GM18868 (cell line): ENCODE data around the gene ADGRA1.
"Not testable (repeated sequence)": the region's sequence is repeated elsewhere in the genome, so short reads cannot be mapped to it uniquely, and the experiment has no call there.

ENCODE experiments used
- ATAC-seq: cut with Tn5 transposase; IDR thresholded peaks from one replicate; pipeline ENCODE4 v1.9.1; 2021; ENCODE audit warnings: mild to moderate bottlenecking, moderate library complexity; ENCODE audit not compliant: unreplicated experiment

Gene ADGRA1

GRCh38 chr10:133126431-133127290, 38.9 kb downstream of the ADGRA1 start:
- ATAC-seq: no peak

DNA sequence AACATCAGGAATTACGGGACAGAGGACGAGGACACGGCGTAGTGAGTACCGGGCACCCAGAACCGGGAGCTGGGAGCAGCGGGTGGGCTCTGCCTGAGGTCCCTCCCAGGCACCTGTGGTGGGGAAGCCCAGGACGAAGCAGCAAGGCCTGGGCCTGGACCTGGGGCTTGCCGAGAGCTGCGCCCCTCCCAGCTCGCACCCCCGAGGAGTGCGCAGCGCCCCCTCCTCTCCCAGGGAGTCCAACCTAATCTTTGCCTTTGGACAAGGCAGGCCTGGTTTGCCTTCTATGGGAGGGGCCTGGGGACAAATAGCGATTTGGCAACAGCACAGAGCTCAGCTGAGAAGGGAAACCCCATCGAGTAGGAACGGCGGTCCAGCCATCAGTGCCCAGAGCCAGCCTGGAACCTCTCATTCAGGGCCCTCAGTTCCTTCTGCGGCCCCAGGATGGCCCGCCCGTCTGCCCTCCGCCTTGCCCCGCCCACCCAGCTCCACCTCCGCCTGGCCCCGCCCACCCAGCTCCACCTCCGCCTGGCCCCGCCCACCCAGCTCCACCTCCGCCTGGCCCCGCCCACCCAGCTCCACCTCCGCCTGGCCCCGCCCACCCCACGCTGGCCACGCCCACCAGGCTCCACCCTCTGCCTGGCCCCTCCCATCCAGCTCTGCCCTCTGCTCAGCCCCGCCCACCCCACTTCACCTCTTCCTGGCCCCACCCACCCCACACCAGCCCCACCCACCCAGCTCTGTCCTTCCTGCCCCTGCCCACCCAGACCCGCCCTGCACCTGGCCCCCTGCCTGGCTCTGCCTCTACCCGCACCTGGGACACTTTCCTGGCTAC, 39.8 kb downstream of the ADGRA1 start:
- ATAC-seq: no peak

- no peak for ATAC-seq
These were observed 40.7 kb downstream of the ADGRA1 start for GRCh38 chr10:133128126-133129070.

DNA sequence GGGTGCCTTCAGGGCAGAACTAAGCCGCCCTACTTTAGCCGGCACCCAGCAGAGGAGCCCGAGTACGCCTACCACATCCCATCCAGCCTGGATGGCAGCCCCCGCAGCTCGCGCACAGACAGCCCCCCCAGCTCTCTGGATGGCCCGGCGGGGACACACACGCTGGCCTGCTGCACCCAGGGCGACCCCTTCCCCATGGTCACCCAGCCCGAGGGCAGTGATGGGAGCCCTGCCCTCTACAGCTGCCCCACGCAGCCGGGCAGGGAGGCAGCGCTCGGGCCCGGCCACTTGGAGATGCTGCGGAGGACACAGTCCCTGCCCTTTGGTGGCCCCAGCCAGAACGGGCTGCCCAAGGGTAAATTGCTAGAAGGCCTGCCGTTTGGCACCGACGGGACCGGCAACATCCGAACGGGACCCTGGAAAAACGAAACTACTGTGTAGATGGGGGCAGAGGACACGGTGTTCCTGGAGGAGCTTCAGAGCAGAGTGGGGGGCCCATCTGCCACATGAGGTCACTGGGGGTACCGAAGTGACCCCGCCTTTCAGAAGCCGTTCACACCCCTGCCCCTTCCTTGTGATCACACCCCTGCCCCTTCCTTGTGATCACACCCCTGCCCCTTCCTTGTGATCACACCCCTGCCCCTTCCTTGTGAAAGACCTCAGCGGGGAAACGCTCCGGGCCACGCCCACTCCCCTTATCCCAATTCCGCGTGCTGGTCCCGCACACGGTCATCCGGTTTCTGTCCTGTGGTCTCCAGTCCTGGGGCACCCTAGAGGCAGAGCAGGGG, 41.5 kb downstream of the ADGRA1 start:
- ATAC-seq: no peak

GRCh38 chr10:133129859-133130495, 42.3 kb downstream of the ADGRA1 start:
- ATAC-seq: no peak

GRCh38 chr10:133130602-133131001, 42.9 kb downstream of the ADGRA1 start:
- no peak for ATAC-seq

GRCh38 chr10:133131053-133131452, 43.3 kb downstream of the ADGRA1 start:
- no peak for ATAC-seq

- ATAC-seq: no peak
These were observed 44.2 kb downstream of the ADGRA1 start for GRCh38 chr10:133131734-133132472.

DNA sequence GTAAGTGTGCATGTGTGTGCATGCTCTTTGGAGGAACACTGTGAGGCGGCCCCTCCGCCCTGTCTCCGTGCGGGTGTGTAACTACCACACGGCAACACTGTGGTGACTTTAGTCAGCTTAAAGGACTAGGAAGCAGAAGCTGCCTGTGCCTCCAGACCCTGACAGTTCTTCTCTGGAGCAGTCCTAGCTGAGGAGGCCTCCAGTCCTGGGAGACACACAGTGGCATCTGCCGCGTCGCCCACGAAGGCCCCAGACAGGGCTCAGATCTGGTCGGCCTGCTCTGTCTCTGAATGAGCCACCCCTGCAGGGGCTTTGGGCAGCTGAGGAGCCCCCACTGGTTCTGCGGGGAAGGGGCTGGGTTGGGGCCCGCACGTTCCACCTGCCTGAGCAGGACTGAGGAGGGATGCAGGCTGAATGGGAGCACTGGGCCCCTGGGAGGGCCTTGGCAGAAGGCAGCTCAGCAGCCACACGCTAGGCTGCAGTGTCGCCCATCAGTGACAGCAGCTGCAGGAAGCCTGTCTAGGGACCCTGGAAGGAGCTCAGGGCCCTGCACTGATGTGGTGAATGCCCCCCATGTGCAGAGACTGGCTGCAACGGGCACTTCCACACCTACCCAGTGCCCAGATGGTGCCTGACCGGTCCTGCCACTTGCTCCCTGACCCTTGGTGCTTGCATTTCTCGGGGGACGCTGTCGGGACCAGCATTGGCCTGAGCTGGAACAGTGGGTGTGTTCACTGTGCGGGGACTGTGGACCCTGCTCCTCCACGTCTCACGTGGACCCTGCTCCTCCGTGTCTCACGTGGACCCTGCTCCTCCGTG, 45.0 kb downstream of the ADGRA1 start:
- ATAC-seq: no peak

DNA sequence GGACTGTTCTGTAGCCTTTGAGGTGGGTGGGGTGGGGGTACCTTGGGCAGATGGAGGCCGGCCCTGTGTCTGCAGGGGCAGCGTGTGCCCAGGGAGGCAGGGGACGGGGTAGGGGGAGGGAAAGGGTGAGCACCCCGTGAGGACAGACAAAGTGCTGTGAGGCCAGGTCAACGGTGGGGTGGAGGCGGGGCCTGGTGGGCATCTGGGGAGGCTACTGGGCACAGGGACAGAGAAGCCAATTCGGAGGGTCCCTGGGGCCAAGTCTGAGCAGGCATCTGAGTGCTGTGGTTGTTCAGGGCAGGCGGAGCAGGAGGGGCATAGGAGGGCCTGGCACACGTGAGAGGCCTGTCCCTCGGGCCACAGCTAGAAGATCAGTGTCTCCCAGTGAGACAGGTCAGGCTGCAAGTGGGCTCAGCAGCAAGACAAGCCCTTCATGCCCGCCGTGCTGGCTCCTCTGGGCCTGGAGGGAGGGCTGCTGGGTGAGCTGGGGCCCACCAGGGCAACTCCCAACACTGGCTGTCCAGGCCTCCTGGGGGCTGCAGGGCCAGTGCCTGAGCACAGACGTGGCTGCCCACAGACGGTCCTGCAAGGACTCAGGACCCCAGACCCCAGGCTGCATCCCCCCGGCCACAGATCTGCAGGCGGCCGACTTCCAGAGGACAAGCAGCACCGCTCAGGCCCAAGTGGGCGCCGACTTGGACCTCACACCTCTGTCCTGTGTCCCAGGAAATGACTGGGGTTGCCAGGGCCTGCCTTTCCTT, 45.9 kb downstream of the ADGRA1 start:
- ATAC-seq: no peak

GRCh38 chr10:133134411-133135115, 46.8 kb downstream of the ADGRA1 start:
- ATAC-seq: no peak

DNA sequence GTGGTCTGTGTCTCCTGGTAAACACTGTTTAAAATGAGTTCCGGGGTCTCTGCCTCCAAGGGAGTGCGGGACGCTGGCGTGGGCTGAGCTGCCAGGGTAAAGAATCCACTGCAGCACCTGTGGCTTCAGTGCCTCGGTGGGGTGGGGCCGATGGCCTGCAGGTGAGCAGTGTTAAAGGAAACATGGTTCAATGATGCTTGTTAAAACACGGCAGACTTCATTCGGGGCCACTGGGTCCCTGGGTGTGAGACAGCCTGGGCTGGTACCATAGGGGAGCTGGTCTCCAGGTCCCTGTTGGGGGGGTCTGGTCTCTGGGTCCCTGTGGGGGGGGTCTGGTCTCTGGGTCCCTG, 47.4 kb downstream of the ADGRA1 start:
- ATAC-seq: no peak

- not testable (repeated sequence) for ATAC-seq
These were observed 49.9 kb downstream of the ADGRA1 start for GRCh38 chr10:133137486-133138145.

- ATAC-seq: no peak
These were observed 51.9 kb downstream of the ADGRA1 start for GRCh38 chr10:133139551-133140065.

GRCh38 chr10:133140417-133141143, 52.9 kb downstream of the ADGRA1 start:
- ATAC-seq: no peak
